ENCODE measurements around the gene IAH1.

IAH1 gene

DNA sequence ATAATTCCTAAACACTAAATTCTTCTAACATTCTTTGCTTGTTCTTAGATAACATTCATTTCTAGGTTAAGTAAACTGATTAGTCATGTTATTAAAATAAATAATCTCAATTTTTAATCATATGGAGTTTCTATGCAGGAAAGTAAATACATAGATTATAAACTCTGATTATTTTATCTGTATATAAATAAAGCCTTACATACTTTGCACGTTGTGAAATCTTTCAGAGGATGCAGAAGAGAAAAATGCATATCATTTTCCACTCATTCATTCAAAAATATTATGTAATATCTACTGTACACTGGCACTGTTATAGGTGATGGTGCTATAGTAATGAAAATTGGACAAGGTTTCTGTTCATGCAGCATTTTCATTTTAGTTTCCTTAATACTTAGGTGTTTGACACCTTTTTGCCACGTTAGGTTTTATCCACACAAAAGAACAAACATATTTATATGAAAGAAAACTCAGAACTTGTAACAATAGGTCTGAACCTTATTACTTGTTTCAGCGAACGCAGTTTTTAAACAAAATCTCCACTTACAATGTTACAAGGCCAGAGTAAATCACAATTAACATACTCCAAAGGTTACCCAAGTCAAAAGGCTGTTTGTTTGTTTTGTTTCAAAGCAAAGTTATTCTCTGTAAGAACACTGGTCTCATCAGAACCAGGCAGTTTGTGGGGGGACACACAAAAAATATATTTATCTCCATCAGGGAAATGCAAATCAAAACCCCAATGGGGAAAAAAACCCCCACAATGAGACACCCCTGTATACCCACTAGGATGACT lies 53.8 kb downstream of the IAH1 start:
- DNase-seq (ENCODE audit: low read depth in 2 of 2) = no peak

DNA sequence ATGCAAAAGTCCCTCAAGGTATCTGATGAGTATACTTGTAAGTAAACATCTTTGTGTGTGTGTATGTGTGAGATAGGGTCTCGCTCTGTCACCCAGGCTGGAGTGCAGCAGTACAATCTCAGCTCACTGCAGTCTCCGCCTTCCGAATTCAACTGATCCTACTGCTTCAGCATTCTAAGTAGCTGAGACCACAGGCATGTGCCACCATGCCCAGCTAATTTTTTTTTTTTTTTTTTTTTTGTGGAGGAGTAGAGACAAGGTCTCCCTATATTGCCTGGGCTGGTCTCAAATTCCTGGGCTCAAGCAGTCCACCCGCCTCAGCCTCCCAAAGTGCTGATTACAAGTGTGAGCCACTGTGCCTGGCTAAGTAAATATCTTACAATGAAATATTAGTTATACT lies 58.1 kb downstream of the IAH1 start:
- DNase-seq (ENCODE audit: low read depth in 2 of 2) = no peak

- DNase-seq (ENCODE audit: low read depth in 2 of 2) = no peak
These were observed 59.3 kb downstream of the IAH1 start for GRCh38 chr2:9533663-9534062.

- DNase-seq (ENCODE audit: low read depth in 2 of 2) = no peak
These were observed 60.8 kb downstream of the IAH1 start for GRCh38 chr2:9535177-9535576.

GRCh38 chr2:9536504-9536903 lies 62.2 kb downstream of the IAH1 start:
- DNase-seq (ENCODE audit: low read depth in 2 of 2) = no peak

DNA sequence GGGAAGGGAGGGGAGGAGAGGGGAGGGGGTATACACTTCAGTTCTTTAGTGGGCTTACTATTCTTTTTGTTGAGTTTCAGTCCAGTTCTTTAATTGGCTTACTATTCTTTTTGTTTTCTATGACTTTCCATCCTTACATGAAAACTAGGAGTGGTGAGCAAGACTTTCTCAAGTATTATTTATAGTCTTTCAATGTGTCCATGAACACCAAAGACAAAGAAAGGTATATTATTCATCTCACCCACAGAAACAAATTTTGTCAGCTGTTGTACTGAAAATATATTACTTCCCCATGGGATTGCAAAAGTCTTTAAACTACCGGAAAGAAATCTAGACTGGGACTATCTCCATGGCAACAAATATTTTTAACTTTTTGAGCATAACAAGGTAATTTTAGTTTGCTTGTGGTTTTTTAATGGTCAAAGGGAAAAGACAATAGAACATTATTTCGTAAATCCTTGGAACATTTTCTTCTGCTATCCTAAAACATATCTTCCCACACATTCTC lies 63.7 kb downstream of the IAH1 start:
- peak; percentile 63 to 73 for DNase-seq (ENCODE audit: low read depth in 2 of 2)
